ENCODE measurements around the gene RBMS1. TPM values are rescaled to one million over a fixed set of nuclear protein-coding genes. Genes with fewer than 3 reads are reported as not detected.
A peak's percentile ranks its signal among the peaks of the same experiment; 100 is the strongest.

The RBMS1 gene
- total RNA-seq, 1 donor from 2014 or later, result 148 TPM

DNA sequence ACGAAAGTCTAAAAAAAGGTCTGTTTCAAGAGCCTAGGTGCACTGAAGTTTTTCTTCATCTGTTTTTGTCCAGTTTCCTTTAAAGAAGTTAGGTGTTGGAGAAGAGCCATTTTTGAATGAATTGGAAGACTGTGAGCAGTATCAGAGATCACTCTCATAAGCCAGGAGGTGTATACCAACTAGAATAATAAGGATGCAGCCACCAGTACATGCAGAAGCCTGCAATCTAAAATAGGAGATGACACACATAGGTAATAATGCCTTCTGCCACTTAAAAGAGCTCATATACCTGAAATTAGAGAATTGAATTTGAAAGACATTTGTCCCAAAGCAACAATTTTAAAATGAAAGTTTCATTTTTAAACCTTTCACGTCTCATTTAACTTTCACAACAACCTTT, 81.7 kb downstream of the RBMS1 start:
- H3K36me3 Mint-ChIP-seq (ENCODE audit: low read depth, unreplicated experiment), result no peaks in the 10 kb centered on the region
- H3K79me2 ChIP-seq (ENCODE audit: insufficient read depth, low read length), result peaks cover 57% of the 10 kb centered on the region

DNA sequence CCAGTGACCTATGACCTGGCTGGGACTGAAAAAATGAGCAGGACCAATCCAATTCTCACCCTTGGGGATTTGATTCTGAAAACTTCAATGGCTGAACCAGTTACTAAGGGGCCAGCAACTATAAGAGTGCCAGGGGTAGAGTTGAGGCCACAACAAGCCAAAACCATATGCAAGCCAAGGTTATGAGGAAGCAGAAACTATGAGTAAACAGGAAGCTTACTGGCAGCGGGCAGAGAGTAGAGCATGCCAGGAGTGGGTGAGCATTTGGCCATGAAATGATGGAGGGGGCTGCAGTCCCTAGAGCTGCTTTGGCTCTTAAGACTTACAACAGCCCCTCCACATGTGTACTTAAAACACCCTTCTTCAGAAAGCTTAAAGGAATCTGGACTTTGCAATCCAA, 82.4 kb downstream of the RBMS1 start:
- no peak overlapping the region for H3K27ac Mint-ChIP-seq (ENCODE audit: unreplicated experiment)

More for the DNA sequence above, 81.7 kb downstream of the RBMS1 start:
- no peak overlapping the region for H3K4me3 ChIP-seq (ENCODE audit: insufficient read depth, low read depth, low read length)
- Mint-ChIP-seq H3K4me1 (ENCODE audit: low read depth, unreplicated experiment) (peaks cover 51% of the 10 kb centered on the region), H3K9me3 (ENCODE audit: unreplicated experiment) (no peaks in the 10 kb centered on the region), H3K27me3 (ENCODE audit: low read depth, unreplicated experiment) (no peaks in the 10 kb centered on the region), H3K27ac (ENCODE audit: unreplicated experiment) (no peak overlapping the region), H3K4me3 (ENCODE audit: unreplicated experiment) (no peak overlapping the region)
- no peak overlapping the region for H3K9ac ChIP-seq (ENCODE audit: low read length)
- no peaks in the 10 kb centered on the region for H3K36me3 ChIP-seq (ENCODE audit: insufficient read depth, low read length)
- H3K4me2 ChIP-seq (ENCODE audit: low read length), result peak overlapping the region; percentile 3
- peaks cover 14% of the 10 kb centered on the region for H4K20me1 ChIP-seq (ENCODE audit: insufficient read depth, low read length)
- no peak for TF ChIP-seq EZH2 (IDR thresholded peaks at IDR 0.05; ENCODE audit: insufficient read depth, low read length)
- TF ChIP-seq, protein P1, sequence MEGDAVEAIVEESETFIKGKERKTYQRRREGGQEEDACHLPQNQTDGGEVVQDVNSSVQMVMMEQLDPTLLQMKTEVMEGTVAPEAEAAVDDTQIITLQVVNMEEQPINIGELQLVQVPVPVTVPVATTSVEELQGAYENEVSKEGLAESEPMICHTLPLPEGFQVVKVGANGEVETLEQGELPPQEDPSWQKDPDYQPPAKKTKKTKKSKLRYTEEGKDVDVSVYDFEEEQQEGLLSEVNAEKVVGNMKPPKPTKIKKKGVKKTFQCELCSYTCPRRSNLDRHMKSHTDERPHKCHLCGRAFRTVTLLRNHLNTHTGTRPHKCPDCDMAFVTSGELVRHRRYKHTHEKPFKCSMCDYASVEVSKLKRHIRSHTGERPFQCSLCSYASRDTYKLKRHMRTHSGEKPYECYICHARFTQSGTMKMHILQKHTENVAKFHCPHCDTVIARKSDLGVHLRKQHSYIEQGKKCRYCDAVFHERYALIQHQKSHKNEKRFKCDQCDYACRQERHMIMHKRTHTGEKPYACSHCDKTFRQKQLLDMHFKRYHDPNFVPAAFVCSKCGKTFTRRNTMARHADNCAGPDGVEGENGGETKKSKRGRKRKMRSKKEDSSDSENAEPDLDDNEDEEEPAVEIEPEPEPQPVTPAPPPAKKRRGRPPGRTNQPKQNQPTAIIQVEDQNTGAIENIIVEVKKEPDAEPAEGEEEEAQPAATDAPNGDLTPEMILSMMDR (IDR thresholded peaks at IDR 0.05; ENCODE audit: insufficient read depth, low read depth, low read length), result no peak
- peaks cover 25% of the 10 kb centered on the region for H3K4me1 ChIP-seq (ENCODE audit: insufficient read depth, low read length)
- no peak for DNase-seq (ENCODE audit: low read depth)
- H3K27ac ChIP-seq (ENCODE audit: low read depth, low read length), result no peak overlapping the region
- FAIRE-seq, result no peak
- no peaks in the 10 kb centered on the region for H3K27me3 ChIP-seq (ENCODE audit: insufficient read depth, low read length)
- H2AFZ ChIP-seq (ENCODE audit: low read depth, low read length), result no peak overlapping the region
- H3K9me3 ChIP-seq (ENCODE audit: insufficient read depth, low read depth, low read length), result no peaks in the 10 kb centered on the region

DNA sequence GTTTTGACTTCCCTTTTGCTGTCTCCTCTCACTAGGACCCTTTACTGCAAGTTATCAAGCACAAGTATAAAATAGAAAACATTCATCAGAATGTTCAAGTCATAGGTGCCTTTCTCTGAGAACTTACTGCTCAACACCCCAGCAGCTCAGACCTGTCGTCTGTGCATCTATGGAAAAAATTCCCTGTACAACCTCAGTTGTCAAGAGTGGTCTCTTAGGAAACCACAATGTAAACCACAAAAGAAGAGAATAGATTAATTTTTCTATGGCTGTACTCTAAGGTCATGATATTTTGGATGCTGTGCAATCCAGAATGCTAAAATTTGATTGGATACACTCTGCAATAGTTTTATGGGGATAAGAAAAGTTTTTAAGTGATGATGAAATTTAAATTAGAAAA, 84.1 kb downstream of the RBMS1 start:
- Histone ChIP-seq H3K4me2 (ENCODE audit: low read length) (peak overlapping the region; percentile 16), H3K27ac (ENCODE audit: low read depth, low read length) (no peak overlapping the region), H3K4me1 (ENCODE audit: insufficient read depth, low read length) (peaks cover 42% of the 10 kb centered on the region), H3K27me3 (ENCODE audit: insufficient read depth, low read length) (no peaks in the 10 kb centered on the region), H4K20me1 (ENCODE audit: insufficient read depth, low read length) (peaks cover 35% of the 10 kb centered on the region), H3K79me2 (ENCODE audit: insufficient read depth, low read length) (peaks cover 76% of the 10 kb centered on the region), H2AFZ (ENCODE audit: low read depth, low read length) (no peak overlapping the region), H3K9me3 (ENCODE audit: insufficient read depth, low read depth, low read length) (no peaks in the 10 kb centered on the region), H3K4me3 (ENCODE audit: insufficient read depth, low read depth, low read length) (no peak overlapping the region), H3K36me3 (ENCODE audit: insufficient read depth, low read length) (no peaks in the 10 kb centered on the region), H3K9ac (ENCODE audit: low read length) (no peak overlapping the region)
- Mint-ChIP-seq H3K4me3 (ENCODE audit: unreplicated experiment) (peak overlapping the region; percentile 12), H3K4me1 (ENCODE audit: low read depth, unreplicated experiment) (peaks cover 41% of the 10 kb centered on the region), H3K9me3 (ENCODE audit: unreplicated experiment) (no peaks in the 10 kb centered on the region), H3K27ac (ENCODE audit: unreplicated experiment) (no peak overlapping the region), H3K27me3 (ENCODE audit: low read depth, unreplicated experiment) (no peaks in the 10 kb centered on the region), H3K36me3 (ENCODE audit: low read depth, unreplicated experiment) (peaks cover 1% of the 10 kb centered on the region)
- DNase-seq (ENCODE audit: low read depth) (peak; percentile 81), FAIRE-seq (no peak)
- TF ChIP-seq EZH2 (IDR thresholded peaks at IDR 0.05; ENCODE audit: insufficient read depth, low read length), result no peak
- TF ChIP-seq, protein P1 (IDR thresholded peaks at IDR 0.05; ENCODE audit: insufficient read depth, low read depth, low read length), result no peak

More for the DNA sequence above, 82.4 kb downstream of the RBMS1 start:
- Histone ChIP-seq H2AFZ (ENCODE audit: low read depth, low read length) (no peak overlapping the region), H4K20me1 (ENCODE audit: insufficient read depth, low read length) (peaks cover 19% of the 10 kb centered on the region), H3K9ac (ENCODE audit: low read length) (no peak overlapping the region), H3K79me2 (ENCODE audit: insufficient read depth, low read length) (peaks cover 65% of the 10 kb centered on the region), H3K4me3 (ENCODE audit: insufficient read depth, low read depth, low read length) (no peak overlapping the region), H3K27me3 (ENCODE audit: insufficient read depth, low read length) (no peaks in the 10 kb centered on the region), H3K4me1 (ENCODE audit: insufficient read depth, low read length) (peaks cover 26% of the 10 kb centered on the region), H3K9me3 (ENCODE audit: insufficient read depth, low read depth, low read length) (no peaks in the 10 kb centered on the region), H3K27ac (ENCODE audit: low read depth, low read length) (no peak overlapping the region), H3K36me3 (ENCODE audit: insufficient read depth, low read length) (no peaks in the 10 kb centered on the region), H3K4me2 (ENCODE audit: low read length) (peak overlapping the region; percentile 19)
- Mint-ChIP-seq H3K27me3 (ENCODE audit: low read depth, unreplicated experiment) (no peaks in the 10 kb centered on the region), H3K4me1 (ENCODE audit: low read depth, unreplicated experiment) (peaks cover 46% of the 10 kb centered on the region), H3K9me3 (ENCODE audit: unreplicated experiment) (no peaks in the 10 kb centered on the region), H3K36me3 (ENCODE audit: low read depth, unreplicated experiment) (no peaks in the 10 kb centered on the region), H3K4me3 (ENCODE audit: unreplicated experiment) (peak overlapping the region; percentile 6)
- no peak for FAIRE-seq
- TF ChIP-seq, protein P1 (IDR thresholded peaks at IDR 0.05; ENCODE audit: insufficient read depth, low read depth, low read length), result no peak
- TF ChIP-seq EZH2 (IDR thresholded peaks at IDR 0.05; ENCODE audit: insufficient read depth, low read length), result no peak
- DNase-seq (ENCODE audit: low read depth), result peak; percentile 49
